CD8-positive, alpha-beta memory T cell (primary cell): ENCODE measurements around the gene RASA3. TPM values are rescaled to one million over a fixed set of nuclear protein-coding genes. Genes with fewer than 3 reads are reported as not detected.

Source experiments
- CTCF ChIA-PET: fragments of 350-600 bp; sonication (Branson Sonifier 250); formaldehyde crosslinking; loops from one replicate; lab custom pipeline; 2021; ENCODE audit warnings: antibody characterized with exemption; lab: Charles Lee
- POLR2A ChIA-PET: fragments of 350-600 bp; sonication (Branson Sonifier 250); formaldehyde crosslinking; loops from one replicate; lab custom pipeline; 2021; ENCODE audit warnings: antibody characterized with exemption; lab: Charles Lee
- DNase-seq, 5 donors: peaks; one replicate each; pipeline versions ENCODE4 v3.0.0 to v3.0.0-alpha.2; 2020 to 2022; ENCODE audit warnings: mixed read lengths in 1 of 5
- H3K27ac ChIP-seq: one replicate; pipeline ENCODE4 v1.7.0; 2013; ENCODE audit warnings: low read depth, mild to moderate bottlenecking, low read length, moderate library complexity
- H3K27me3 ChIP-seq: 2 replicates; pipeline ENCODE4 v1.7.0; 2013; ENCODE audit warnings: low read length, mild to moderate bottlenecking; ENCODE audit not compliant: insufficient read depth, poor library complexity, severe bottlenecking
- H3K36me3 ChIP-seq: 2 replicates; pipeline ENCODE4 v1.7.0; 2013; ENCODE audit warnings: mild to moderate bottlenecking, low read length, moderate library complexity; ENCODE audit not compliant: insufficient read depth
- H3K4me1 ChIP-seq: 2 replicates; pipeline ENCODE4 v1.7.0; 2013; ENCODE audit warnings: mild to moderate bottlenecking, low read length, moderate library complexity; ENCODE audit not compliant: insufficient read depth
- H3K4me3 ChIP-seq: 2 replicates; pipeline ENCODE4 v1.7.0; 2013; ENCODE audit warnings: mild to moderate bottlenecking, low read length
- H3K9me3 ChIP-seq: 2 replicates; pipeline ENCODE4 v1.7.0; 2013; ENCODE audit warnings: mild to moderate bottlenecking, low read length
- H3K27ac Mint-ChIP-seq, 8 donors: one replicate each; pipeline ENCODE4 v1.8.0; 2020 to 2021; ENCODE audit warnings: mixed read lengths in 8 of 8, mild to moderate bottlenecking in 6 of 8, inconsistent platforms in 3 of 8, moderate library complexity in 3 of 8
- H3K27me3 Mint-ChIP-seq, 2 donors: one replicate each; pipeline ENCODE4 v1.8.0; 2020 to 2021; ENCODE audit warnings: mixed read lengths in 2 of 2, mild to moderate bottlenecking in 1 of 2, moderate library complexity in 1 of 2
- H3K36me3 Mint-ChIP-seq, 3 donors: one replicate each; pipeline ENCODE4 v1.8.0; 2020 to 2021; ENCODE audit warnings: mixed read lengths in 3 of 3, inconsistent platforms in 1 of 3, mild to moderate bottlenecking in 1 of 3
- H3K4me1 Mint-ChIP-seq, 3 donors: one replicate each; pipeline ENCODE4 v1.8.0; 2020 to 2021; ENCODE audit warnings: mixed read lengths in 3 of 3, inconsistent platforms in 1 of 3, mild to moderate bottlenecking in 1 of 3
- H3K4me3 Mint-ChIP-seq, 7 donors: one replicate each; pipeline ENCODE4 v1.8.0; 2020 to 2021; ENCODE audit warnings: mixed read lengths in 7 of 7, mild to moderate bottlenecking in 6 of 7, moderate library complexity in 4 of 7, inconsistent platforms in 2 of 7
- H3K9me3 Mint-ChIP-seq, 5 donors: one replicate each; pipeline ENCODE4 v1.8.0; 2020 to 2022; ENCODE audit warnings: mixed read lengths in 5 of 5, mild to moderate bottlenecking in 3 of 5, moderate library complexity in 2 of 5, inconsistent platforms in 1 of 5
- polyA plus RNA-seq: library from polyadenylated mRNA; unstranded; fragments of 300-500 nt; fragmentation: Illumina TruSeq; gene quantifications from one replicate; pipeline ENCODE4 v1.2.3, GENCODE V29; 2021
- total RNA-seq, 2 experiments: library from RNA; stranded (reverse); gene quantifications; one replicate each; pipeline ENCODE4 v1.2.3, GENCODE V29; 2021

Gene RASA3
- total and polyA plus RNA-seq, 3 experiments from 2014 or later = 26.4 to 123 (median 27.1) TPM

- POLR2A ChIA-PET = interaction anchor here (0.5 kb wide), 1 partner anchor 279 kb away, joined by 4 read pairs; no protein-coding TSS in a partner anchor
- no peak overlapping the region for H3K4me3 ChIP-seq
These were observed 92.8 kb downstream of the RASA3 start for GRCh38 chr13:114039471-114040141.

DNA sequence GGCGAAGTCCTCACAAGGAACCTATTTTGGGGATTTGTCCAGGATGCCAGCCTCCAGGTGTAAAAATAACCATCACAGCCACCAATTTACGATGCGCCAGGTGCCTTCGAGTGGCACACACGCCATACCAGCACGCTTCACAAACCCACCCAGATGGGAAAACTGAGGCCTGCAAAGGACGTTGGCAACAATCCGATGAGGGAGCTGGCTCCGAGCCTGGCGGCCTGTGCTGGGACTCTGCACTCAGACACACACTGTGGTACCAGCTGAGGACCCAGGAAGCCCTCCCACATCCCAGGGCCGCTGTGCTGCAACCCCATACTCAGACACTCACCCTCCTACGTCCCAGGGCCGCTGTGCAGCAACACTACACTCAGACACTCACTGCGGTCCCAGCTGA is 93.5 kb downstream of the RASA3 start:
- peaks cover 0 to 7% of the 10 kb centered on the region in 2 donors for H3K27me3 Mint-ChIP-seq
- Histone ChIP-seq H3K4me1 (peaks cover 3% of the 10 kb centered on the region), H3K4me3 (no peak overlapping the region)

More at GRCh38 chr13:114039471-114040141, 92.8 kb downstream of the RASA3 start:
- no peak for DNase-seq
- H3K4me1 Mint-ChIP-seq = peaks cover 28 to 66% (median 39%) of the 10 kb centered on the region in 3 donors
- H3K36me3 Mint-ChIP-seq = peaks cover 0 to 80% (median 7%) of the 10 kb centered on the region in 3 donors
- CTCF ChIA-PET = no interaction called here
- H3K27ac Mint-ChIP-seq = no peak overlapping the region
- H3K9me3 Mint-ChIP-seq = peaks cover 0 to 9% (median 0%) of the 10 kb centered on the region in 5 donors
- no peaks in the 10 kb centered on the region for H3K27me3 ChIP-seq
- peaks cover 41% of the 10 kb centered on the region for H3K36me3 ChIP-seq
- no peak overlapping the region for H3K27ac ChIP-seq
- peaks cover 0 to 7% of the 10 kb centered on the region in 2 donors for H3K27me3 Mint-ChIP-seq
- peak overlapping the region in 1 of 7 donors; percentile 51 for H3K4me3 Mint-ChIP-seq
- H3K9me3 ChIP-seq = no peaks in the 10 kb centered on the region
- H3K4me1 ChIP-seq = peaks cover 1% of the 10 kb centered on the region

GRCh38 chr13:114038211-114038613 is 94.2 kb downstream of the RASA3 start:
- H3K9me3 ChIP-seq = no peaks in the 10 kb centered on the region
- ChIA-PET POLR2A (no interaction called here), CTCF (interaction anchor here (1.2 kb wide), 1 partner anchor 11 kb away, joined by 3 read pairs; no protein-coding TSS in a partner anchor)
- DNase-seq = no peak
- no peaks in the 10 kb centered on the region for H3K27me3 ChIP-seq
- Mint-ChIP-seq H3K4me1 (peaks cover 28 to 63% (median 35%) of the 10 kb centered on the region in 3 donors), H3K27ac (peak overlapping the region in 1 of 8 donors; percentile 74), H3K27me3 (peaks cover 0 to 4% of the 10 kb centered on the region in 2 donors), H3K4me3 (no peak overlapping the region), H3K9me3 (peaks cover 0 to 6% (median 0%) of the 10 kb centered on the region in 5 donors), H3K36me3 (peaks cover 0 to 82% (median 9%) of the 10 kb centered on the region in 3 donors)
- H3K27ac ChIP-seq = no peak overlapping the region
- peaks cover 10% of the 10 kb centered on the region for H3K4me1 ChIP-seq
- H3K36me3 ChIP-seq = peaks cover 51% of the 10 kb centered on the region
- no peak overlapping the region for H3K4me3 ChIP-seq

More for the DNA sequence above, 93.5 kb downstream of the RASA3 start:
- Histone ChIP-seq H3K27me3 (no peaks in the 10 kb centered on the region), H3K36me3 (peaks cover 47% of the 10 kb centered on the region), H3K27ac (no peak overlapping the region), H3K9me3 (no peaks in the 10 kb centered on the region)
- Mint-ChIP-seq H3K36me3 (peaks cover 0 to 83% (median 9%) of the 10 kb centered on the region in 3 donors), H3K27ac (no peak overlapping the region), H3K4me1 (peaks cover 30 to 66% (median 38%) of the 10 kb centered on the region in 3 donors), H3K4me3 (peak overlapping the region in 1 of 7 donors; percentile 51), H3K9me3 (peaks cover 0 to 9% (median 0%) of the 10 kb centered on the region in 5 donors)
- ChIA-PET POLR2A (no interaction called here), CTCF (no interaction called here)
- no peak for DNase-seq

- H3K36me3 ChIP-seq = peaks cover 47% of the 10 kb centered on the region
- peaks cover 11% of the 10 kb centered on the region for H3K4me1 ChIP-seq
- POLR2A ChIA-PET = no interaction called here
- H3K27me3 Mint-ChIP-seq = peaks cover 0 to 1% of the 10 kb centered on the region in 2 donors
- H3K4me3 Mint-ChIP-seq = no peak overlapping the region
- no peaks in the 10 kb centered on the region for H3K9me3 ChIP-seq
- CTCF ChIA-PET = interaction anchor here (1.2 kb wide), 1 partner anchor 11 kb away, joined by 3 read pairs; no protein-coding TSS in a partner anchor
- no peak overlapping the region for H3K27ac ChIP-seq
- H3K4me3 ChIP-seq = no peak overlapping the region
- H3K9me3 Mint-ChIP-seq = peaks cover 0 to 2% (median 0%) of the 10 kb centered on the region in 5 donors
- H3K36me3 Mint-ChIP-seq = peaks cover 0 to 76% (median 9%) of the 10 kb centered on the region in 3 donors
- H3K27ac Mint-ChIP-seq = peak overlapping the region in 3 of 8 donors; percentile 59 to 74 (median 60)
- H3K27me3 ChIP-seq = no peaks in the 10 kb centered on the region
- peaks cover 23 to 57% (median 32%) of the 10 kb centered on the region in 3 donors for H3K4me1 Mint-ChIP-seq
- DNase-seq = no peak
These were observed 94.7 kb downstream of the RASA3 start for GRCh38 chr13:114037674-114038073.

- DNase-seq = no peak
- H3K4me1 Mint-ChIP-seq = peaks cover 29 to 60% (median 37%) of the 10 kb centered on the region in 3 donors
- no peaks in the 10 kb centered on the region for H3K27me3 ChIP-seq
- POLR2A ChIA-PET = no interaction called here
- H3K4me3 Mint-ChIP-seq = no peak overlapping the region
- H3K9me3 Mint-ChIP-seq = peaks cover 0 to 2% (median 0%) of the 10 kb centered on the region in 5 donors
- H3K27me3 Mint-ChIP-seq = peaks cover 0 to 1% of the 10 kb centered on the region in 2 donors
- peaks cover 50% of the 10 kb centered on the region for H3K36me3 ChIP-seq
- H3K36me3 Mint-ChIP-seq = peaks cover 0 to 71% (median 9%) of the 10 kb centered on the region in 3 donors
- peaks cover 11% of the 10 kb centered on the region for H3K4me1 ChIP-seq
- H3K27ac ChIP-seq = no peak overlapping the region
- no peak overlapping the region for H3K4me3 ChIP-seq
- H3K27ac Mint-ChIP-seq = peak overlapping the region in 3 of 8 donors; percentile 36 to 41 (median 38)
- H3K9me3 ChIP-seq = no peaks in the 10 kb centered on the region
- CTCF ChIA-PET = no interaction called here
These were observed 96.6 kb downstream of the RASA3 start for GRCh38 chr13:114035583-114036531.

- Histone ChIP-seq H3K36me3 (peaks cover 54% of the 10 kb centered on the region), H3K27me3 (no peaks in the 10 kb centered on the region), H3K4me3 (no peak overlapping the region), H3K9me3 (no peaks in the 10 kb centered on the region), H3K27ac (no peak overlapping the region), H3K4me1 (peaks cover 11% of the 10 kb centered on the region)
- Mint-ChIP-seq H3K36me3 (peaks cover 0 to 72% (median 12%) of the 10 kb centered on the region in 3 donors), H3K27ac (peak overlapping the region in 2 of 8 donors; percentile 30 to 68), H3K9me3 (peaks cover 0 to 2% (median 0%) of the 10 kb centered on the region in 5 donors), H3K4me1 (peaks cover 34 to 64% (median 41%) of the 10 kb centered on the region in 3 donors), H3K27me3 (peaks cover 0 to 3% of the 10 kb centered on the region in 2 donors), H3K4me3 (no peak overlapping the region)
- CTCF ChIA-PET = no interaction called here
- DNase-seq = no peak
- POLR2A ChIA-PET = no interaction called here
These were observed 97.2 kb downstream of the RASA3 start for GRCh38 chr13:114035186-114035582.

- Mint-ChIP-seq H3K4me1 (peaks cover 36 to 63% (median 41%) of the 10 kb centered on the region in 3 donors), H3K27me3 (peaks cover 0 to 3% of the 10 kb centered on the region in 2 donors), H3K4me3 (peak overlapping the region in 1 of 7 donors; percentile 73), H3K9me3 (peaks cover 0 to 2% (median 0%) of the 10 kb centered on the region in 5 donors), H3K36me3 (peaks cover 0 to 73% (median 12%) of the 10 kb centered on the region in 3 donors), H3K27ac (peak overlapping the region in 4 of 8 donors; percentile 19 to 61 (median 36))
- no peaks in the 10 kb centered on the region for H3K27me3 ChIP-seq
- POLR2A ChIA-PET = no interaction called here
- H3K36me3 ChIP-seq = peaks cover 48% of the 10 kb centered on the region
- no peaks in the 10 kb centered on the region for H3K9me3 ChIP-seq
- DNase-seq = no peak
- peaks cover 11% of the 10 kb centered on the region for H3K4me1 ChIP-seq
- H3K4me3 ChIP-seq = no peak overlapping the region
- no peak overlapping the region for H3K27ac ChIP-seq
- CTCF ChIA-PET = no interaction called here
These were observed 97.9 kb downstream of the RASA3 start for GRCh38 chr13:114034481-114034891.
